ENCODE measurements around the gene MAGI1. TPM values are rescaled to one million over a fixed set of nuclear protein-coding genes. Genes with fewer than 3 reads are reported as not detected.

MAGI1 gene
- total RNA-seq, 3 donors from 2014 or later (not counting 1 experiment from before 2014, with no cell fraction given), result not detected

DNA sequence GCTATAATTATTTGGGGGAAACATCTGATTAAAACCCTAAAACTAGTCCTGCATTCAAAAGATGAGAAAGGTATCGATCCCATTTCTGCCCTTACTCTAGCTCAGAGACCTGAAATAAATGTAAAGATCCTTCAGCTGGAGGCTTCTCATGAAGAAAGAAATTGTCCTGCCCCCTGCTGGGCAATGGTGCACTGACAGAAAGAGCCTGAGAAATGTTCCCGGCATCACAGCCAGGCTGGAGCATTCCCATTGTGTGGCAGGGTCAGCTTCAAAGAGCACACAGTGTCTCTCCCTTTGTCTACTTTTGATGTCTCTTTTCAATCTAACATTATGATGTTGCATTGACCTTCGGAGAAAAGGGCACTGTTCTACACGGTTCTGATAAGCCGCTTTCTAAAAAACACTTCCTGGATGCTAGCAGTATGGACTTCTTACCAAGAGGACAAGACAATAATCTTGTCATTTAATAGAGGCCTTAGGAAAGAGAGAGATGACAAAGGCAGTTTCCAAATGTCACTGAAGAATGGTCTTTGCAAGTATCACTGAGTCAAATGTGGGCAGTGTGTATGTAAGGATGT is 287.5 kb downstream of the MAGI1 start:
- no peaks in the 10 kb centered on the region for H3K27me3 Mint-ChIP-seq (ENCODE audit: low read depth in 2 of 2)
- Histone ChIP-seq H3K27me3 (ENCODE audit: control insufficient read depth, insufficient read depth, low read length) (no peaks in the 10 kb centered on the region), H3K4me1 (ENCODE audit: control insufficient read depth, insufficient read depth, low read length) (no peaks in the 10 kb centered on the region), H3K4me3 (ENCODE audit: low read length) (no peak overlapping the region), H3K27ac (ENCODE audit: low read length) (no peak overlapping the region), H3K9me3 (ENCODE audit: control insufficient read depth, insufficient read depth, low read length) (no peaks in the 10 kb centered on the region), H3K36me3 (ENCODE audit: control insufficient read depth, insufficient read depth, low read length) (no peaks in the 10 kb centered on the region)
- no peak overlapping the region for H3K27ac Mint-ChIP-seq
- no peak for TF ChIP-seq CTCF (IDR thresholded peaks at IDR 0.05)
- no peaks in the 10 kb centered on the region for H3K36me3 Mint-ChIP-seq
- no peaks in the 10 kb centered on the region for H3K4me1 Mint-ChIP-seq
- ATAC-seq (no peak), DNase-seq (no peak)
- H3K9me3 Mint-ChIP-seq, result no peaks in the 10 kb centered on the region
- 79% methylated on average over 5 of the region's 5 CpGs for WGBS (ENCODE audit: insufficient coverage)
- intact Hi-C loops (cut with micrococcal nuclease), result no loop called here
- H3K4me3 Mint-ChIP-seq, result no peak overlapping the region

- no peaks in the 10 kb centered on the region for H3K36me3 ChIP-seq (ENCODE audit: control insufficient read depth, insufficient read depth, low read length)
- no peak overlapping the region for H3K27ac ChIP-seq (ENCODE audit: low read length)
- DNase-seq (no peak), ATAC-seq (no peak)
- H3K9me3 Mint-ChIP-seq, result no peaks in the 10 kb centered on the region
- H3K27me3 Mint-ChIP-seq (ENCODE audit: low read depth in 2 of 2), result no peaks in the 10 kb centered on the region
- H3K27me3 ChIP-seq (ENCODE audit: control insufficient read depth, insufficient read depth, low read length), result no peaks in the 10 kb centered on the region
- H3K27ac Mint-ChIP-seq, result no peak overlapping the region
- no peaks in the 10 kb centered on the region for H3K4me1 ChIP-seq (ENCODE audit: control insufficient read depth, insufficient read depth, low read length)
- intact Hi-C loops (cut with micrococcal nuclease), result no loop called here
- no peaks in the 10 kb centered on the region for H3K9me3 ChIP-seq (ENCODE audit: control insufficient read depth, insufficient read depth, low read length)
- H3K4me3 Mint-ChIP-seq, result no peak overlapping the region
- 100% methylated on average over 1 of the region's 1 CpG for WGBS (ENCODE audit: insufficient coverage)
- H3K36me3 Mint-ChIP-seq, result no peaks in the 10 kb centered on the region
- H3K4me1 Mint-ChIP-seq, result no peaks in the 10 kb centered on the region
- no peak for TF ChIP-seq CTCF (IDR thresholded peaks at IDR 0.05)
- no peak overlapping the region for H3K4me3 ChIP-seq (ENCODE audit: low read length)
These were observed 289.7 kb downstream of the MAGI1 start for GRCh38 chr3:65749066-65749465.

DNA sequence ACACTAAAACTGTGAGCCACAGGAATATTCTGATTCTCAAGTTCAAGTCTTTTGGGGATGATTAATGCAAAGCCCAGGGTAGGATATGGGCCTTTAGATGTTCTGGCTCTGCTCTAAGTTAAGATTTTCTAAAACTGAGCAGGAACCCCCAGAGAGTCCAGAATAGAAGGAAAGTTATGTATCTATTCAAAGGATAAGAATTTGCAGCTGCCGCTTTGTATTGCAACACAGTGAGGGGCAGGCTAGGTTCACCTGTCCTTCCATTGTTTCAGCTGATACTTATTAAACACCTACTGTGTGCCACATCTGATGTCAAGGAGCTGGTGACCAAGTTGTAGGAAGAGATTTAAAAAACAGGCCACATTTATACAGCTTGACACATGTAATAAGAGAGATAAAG is 290.4 kb downstream of the MAGI1 start:
- H3K4me1 ChIP-seq (ENCODE audit: control insufficient read depth, insufficient read depth, low read length), result no peaks in the 10 kb centered on the region
- Mint-ChIP-seq H3K36me3 (no peaks in the 10 kb centered on the region), H3K4me1 (no peaks in the 10 kb centered on the region), H3K4me3 (no peak overlapping the region), H3K9me3 (no peaks in the 10 kb centered on the region), H3K27me3 (ENCODE audit: low read depth in 2 of 2) (no peaks in the 10 kb centered on the region), H3K27ac (no peak overlapping the region)
- intact Hi-C loops (cut with micrococcal nuclease), result no loop called here
- H3K27me3 ChIP-seq (ENCODE audit: control insufficient read depth, insufficient read depth, low read length), result no peaks in the 10 kb centered on the region
- H3K27ac ChIP-seq (ENCODE audit: low read length), result no peak overlapping the region
- no peak for TF ChIP-seq CTCF (IDR thresholded peaks at IDR 0.05)
- no peak for DNase-seq
- no peak for ATAC-seq
- WGBS (ENCODE audit: insufficient coverage), result 100% methylated on average over 1 of the region's 1 CpG
- no peak overlapping the region for H3K4me3 ChIP-seq (ENCODE audit: low read length)
- H3K9me3 ChIP-seq (ENCODE audit: control insufficient read depth, insufficient read depth, low read length), result no peaks in the 10 kb centered on the region
- H3K36me3 ChIP-seq (ENCODE audit: control insufficient read depth, insufficient read depth, low read length), result no peaks in the 10 kb centered on the region

DNA sequence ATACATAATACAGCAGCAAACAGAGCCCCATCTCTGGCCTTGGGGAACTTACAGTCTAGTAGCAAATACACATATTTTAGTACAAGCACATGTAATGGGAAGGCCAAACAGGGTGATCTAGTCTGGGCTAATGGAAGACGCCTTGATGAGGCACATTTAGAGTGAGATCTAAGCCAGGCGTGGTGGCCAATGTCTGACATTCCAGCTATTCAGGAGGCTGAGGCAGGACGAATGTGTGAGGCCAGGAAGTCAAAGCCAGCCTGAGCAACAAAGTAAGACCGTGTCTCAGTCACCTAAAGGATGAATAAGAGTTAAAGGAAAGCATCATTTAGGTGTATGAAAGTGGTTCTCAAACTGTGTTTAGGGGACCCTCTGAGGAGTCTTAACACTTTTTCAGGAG is 291.9 kb downstream of the MAGI1 start:
- Mint-ChIP-seq H3K9me3 (no peaks in the 10 kb centered on the region), H3K27ac (no peak overlapping the region), H3K27me3 (ENCODE audit: low read depth in 2 of 2) (no peaks in the 10 kb centered on the region), H3K36me3 (no peaks in the 10 kb centered on the region), H3K4me1 (no peaks in the 10 kb centered on the region), H3K4me3 (no peak overlapping the region)
- Histone ChIP-seq H3K27ac (ENCODE audit: low read length) (no peak overlapping the region), H3K36me3 (ENCODE audit: control insufficient read depth, insufficient read depth, low read length) (no peaks in the 10 kb centered on the region), H3K4me1 (ENCODE audit: control insufficient read depth, insufficient read depth, low read length) (no peaks in the 10 kb centered on the region), H3K9me3 (ENCODE audit: control insufficient read depth, insufficient read depth, low read length) (no peaks in the 10 kb centered on the region), H3K27me3 (ENCODE audit: control insufficient read depth, insufficient read depth, low read length) (no peaks in the 10 kb centered on the region), H3K4me3 (ENCODE audit: low read length) (no peak overlapping the region)
- no peak for TF ChIP-seq CTCF (IDR thresholded peaks at IDR 0.05)
- WGBS (ENCODE audit: insufficient coverage), result 79% methylated on average over 4 of the region's 4 CpGs
- intact Hi-C loops (cut with micrococcal nuclease), result no loop called here
- no peak for ATAC-seq
- DNase-seq, result no peak

All from natural killer cell (primary cell).